ENCODE results near the gene MPPED1. TPM values are rescaled to one million over a fixed set of nuclear protein-coding genes. Genes with fewer than 3 reads are reported as not detected.

MPPED1 gene
- total and polyA plus RNA-seq, 2 donors (not counting 1 experiment from before 2014, with no cell fraction given): not detected

GRCh38 chr22:43512279-43512678, 100.5 kb downstream of the MPPED1 start:
- H4K20me1 ChIP-seq (ENCODE audit: control insufficient read depth, extremely low read depth, insufficient read depth, low read length): no peaks in the 10 kb centered on the region
- H3K4me1 ChIP-seq (ENCODE audit: control insufficient read depth, extremely low read depth, insufficient read depth, low read length): no peaks in the 10 kb centered on the region
- no peak overlapping the region for H3K27ac ChIP-seq (ENCODE audit: insufficient read depth, low read length)
- H3K27me3 ChIP-seq (ENCODE audit: control insufficient read depth, insufficient read depth, low read length): no peaks in the 10 kb centered on the region
- no peak overlapping the region for H3K4me2 ChIP-seq (ENCODE audit: extremely low read depth, insufficient read depth, low read length)
- H3K36me3 ChIP-seq (ENCODE audit: control insufficient read depth, insufficient read depth, low read length): no peaks in the 10 kb centered on the region
- no peaks in the 10 kb centered on the region for H3K9me3 ChIP-seq (ENCODE audit: control insufficient read depth, insufficient read depth, low read depth, low read length)
- H3K4me3 ChIP-seq (replicated peaks in 1 of 4; ENCODE audit: control extremely low read depth in 1 of 4, insufficient read depth in 1 of 4, low read depth in 3 of 4, low read length in 4 of 4): no peak overlapping the region
- no peak for TF ChIP-seq EZH2 (IDR thresholded peaks at IDR 0.05; ENCODE audit: low read length, missing control alignments)
- H3K9ac ChIP-seq (ENCODE audit: insufficient read depth, low read length): no peak overlapping the region
- no peak overlapping the region for H2AFZ ChIP-seq (ENCODE audit: low read length)
- DNase-seq (ENCODE audit: low read depth in 2 of 2): no peak
- H3K79me2 ChIP-seq (ENCODE audit: control insufficient read depth, insufficient read depth, low read length): no peaks in the 10 kb centered on the region

GRCh38 chr22:43514476-43515157, 102.8 kb downstream of the MPPED1 start:
- TF ChIP-seq EZH2 (IDR thresholded peaks at IDR 0.05; ENCODE audit: low read length, missing control alignments): no peak
- TF ChIP-seq, protein P1, sequence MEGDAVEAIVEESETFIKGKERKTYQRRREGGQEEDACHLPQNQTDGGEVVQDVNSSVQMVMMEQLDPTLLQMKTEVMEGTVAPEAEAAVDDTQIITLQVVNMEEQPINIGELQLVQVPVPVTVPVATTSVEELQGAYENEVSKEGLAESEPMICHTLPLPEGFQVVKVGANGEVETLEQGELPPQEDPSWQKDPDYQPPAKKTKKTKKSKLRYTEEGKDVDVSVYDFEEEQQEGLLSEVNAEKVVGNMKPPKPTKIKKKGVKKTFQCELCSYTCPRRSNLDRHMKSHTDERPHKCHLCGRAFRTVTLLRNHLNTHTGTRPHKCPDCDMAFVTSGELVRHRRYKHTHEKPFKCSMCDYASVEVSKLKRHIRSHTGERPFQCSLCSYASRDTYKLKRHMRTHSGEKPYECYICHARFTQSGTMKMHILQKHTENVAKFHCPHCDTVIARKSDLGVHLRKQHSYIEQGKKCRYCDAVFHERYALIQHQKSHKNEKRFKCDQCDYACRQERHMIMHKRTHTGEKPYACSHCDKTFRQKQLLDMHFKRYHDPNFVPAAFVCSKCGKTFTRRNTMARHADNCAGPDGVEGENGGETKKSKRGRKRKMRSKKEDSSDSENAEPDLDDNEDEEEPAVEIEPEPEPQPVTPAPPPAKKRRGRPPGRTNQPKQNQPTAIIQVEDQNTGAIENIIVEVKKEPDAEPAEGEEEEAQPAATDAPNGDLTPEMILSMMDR (conservative IDR thresholded peaks at IDR 0.05 in 1 of 2, IDR thresholded peaks at IDR 0.05 in 1 of 2; ENCODE audit: low read depth in 1 of 2, low read length in 2 of 2): no peak
- Histone ChIP-seq H3K9me3 (ENCODE audit: control insufficient read depth, insufficient read depth, low read depth, low read length) (no peaks in the 10 kb centered on the region), H3K79me2 (ENCODE audit: control insufficient read depth, insufficient read depth, low read length) (no peaks in the 10 kb centered on the region), H3K27ac (ENCODE audit: insufficient read depth, low read length) (no peak overlapping the region), H3K36me3 (ENCODE audit: control insufficient read depth, insufficient read depth, low read length) (no peaks in the 10 kb centered on the region), H3K4me1 (ENCODE audit: control insufficient read depth, extremely low read depth, insufficient read depth, low read length) (no peaks in the 10 kb centered on the region), H4K20me1 (ENCODE audit: control insufficient read depth, extremely low read depth, insufficient read depth, low read length) (no peaks in the 10 kb centered on the region), H3K9ac (ENCODE audit: insufficient read depth, low read length) (no peak overlapping the region), H3K4me3 (replicated peaks in 1 of 4; ENCODE audit: control extremely low read depth in 1 of 4, insufficient read depth in 1 of 4, low read depth in 3 of 4, low read length in 4 of 4) (no peak overlapping the region), H3K4me2 (ENCODE audit: extremely low read depth, insufficient read depth, low read length) (no peak overlapping the region), H3K27me3 (ENCODE audit: control insufficient read depth, insufficient read depth, low read length) (no peaks in the 10 kb centered on the region), H2AFZ (ENCODE audit: low read length) (no peak overlapping the region)
- no peak for DNase-seq (ENCODE audit: low read depth in 2 of 2)

DNA sequence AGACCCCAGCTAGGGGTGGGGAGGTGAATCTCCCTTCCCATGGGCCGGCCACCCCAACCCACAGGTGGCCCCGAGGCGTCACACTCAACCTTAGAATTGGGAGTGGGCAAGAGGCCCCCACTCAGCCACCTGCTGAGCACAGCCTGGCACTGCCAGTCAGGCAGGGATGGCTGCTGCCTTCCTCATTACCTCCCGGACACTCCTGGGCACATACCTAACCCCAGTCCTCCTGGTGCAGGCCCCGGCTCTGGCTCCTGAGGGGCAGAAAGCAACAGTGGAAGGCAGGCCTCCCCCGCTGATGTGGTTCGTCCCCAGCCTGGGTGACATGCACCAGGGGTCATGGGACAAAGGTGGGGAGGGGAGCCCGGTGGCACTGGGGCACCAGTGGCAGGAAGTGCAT, 103.6 kb downstream of the MPPED1 start:
- no peak for DNase-seq (ENCODE audit: low read depth in 2 of 2)
- Histone ChIP-seq H3K4me1 (ENCODE audit: control insufficient read depth, extremely low read depth, insufficient read depth, low read length) (no peaks in the 10 kb centered on the region), H3K36me3 (ENCODE audit: control insufficient read depth, insufficient read depth, low read length) (no peaks in the 10 kb centered on the region), H4K20me1 (ENCODE audit: control insufficient read depth, extremely low read depth, insufficient read depth, low read length) (no peaks in the 10 kb centered on the region), H2AFZ (ENCODE audit: low read length) (no peak overlapping the region), H3K4me2 (ENCODE audit: extremely low read depth, insufficient read depth, low read length) (no peak overlapping the region), H3K9me3 (ENCODE audit: control insufficient read depth, insufficient read depth, low read depth, low read length) (no peaks in the 10 kb centered on the region), H3K27me3 (ENCODE audit: control insufficient read depth, insufficient read depth, low read length) (no peaks in the 10 kb centered on the region), H3K4me3 (replicated peaks in 1 of 4; ENCODE audit: control extremely low read depth in 1 of 4, insufficient read depth in 1 of 4, low read depth in 3 of 4, low read length in 4 of 4) (no peak overlapping the region), H3K79me2 (ENCODE audit: control insufficient read depth, insufficient read depth, low read length) (no peaks in the 10 kb centered on the region), H3K27ac (ENCODE audit: insufficient read depth, low read length) (no peak overlapping the region), H3K9ac (ENCODE audit: insufficient read depth, low read length) (no peak overlapping the region)
- no peak for TF ChIP-seq EZH2 (IDR thresholded peaks at IDR 0.05; ENCODE audit: low read length, missing control alignments)
- TF ChIP-seq, protein P1 (conservative IDR thresholded peaks at IDR 0.05 in 1 of 2, IDR thresholded peaks at IDR 0.05 in 1 of 2; ENCODE audit: low read depth in 1 of 2, low read length in 2 of 2): no peak
